ENCODE measurements around the gene SCTR.

GRCh38 chr2:119496682-119497081, 27.6 kb downstream of the SCTR start:
- TF ChIP-seq POLR2A (IDR thresholded peaks at IDR 0.05; ENCODE audit: low read depth, low read length): no peak
- TF ChIP-seq POLR2AphosphoS5 (IDR thresholded peaks at IDR 0.05; ENCODE audit: low read depth, low read length): no peak
- TF ChIP-seq SPI1 (IDR thresholded peaks at IDR 0.05; ENCODE audit: low read depth, low read length): no peak
- TF ChIP-seq TAF1 (IDR thresholded peaks at IDR 0.05; ENCODE audit: low read depth, low read length): no peak
- no peak for TF ChIP-seq POU2F2 (IDR thresholded peaks at IDR 0.05; ENCODE audit: low read depth, low read length)
